ENCODE data around the gene SERPINI1.

DNA sequence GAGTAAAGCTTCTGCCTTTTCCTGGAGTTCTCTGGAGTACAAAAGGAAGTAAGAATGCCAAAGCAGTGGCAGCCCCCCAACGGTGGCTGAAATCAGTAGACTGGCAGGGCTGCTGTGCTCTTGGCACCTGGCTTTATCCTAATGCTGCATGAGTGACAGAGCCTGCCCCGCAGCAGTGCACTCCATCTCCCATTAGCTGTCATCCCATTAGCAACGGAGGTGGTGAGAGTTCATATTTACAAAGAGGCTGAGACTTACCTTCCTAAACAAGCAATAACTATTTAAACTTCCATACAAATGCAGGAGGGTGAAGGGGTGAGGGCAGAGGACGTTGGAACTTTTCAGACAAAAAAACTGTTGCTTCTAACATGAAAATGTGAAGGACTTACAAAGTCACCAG is 51.9 kb downstream of the SERPINI1 start:
- TF ChIP-seq, protein P1, sequence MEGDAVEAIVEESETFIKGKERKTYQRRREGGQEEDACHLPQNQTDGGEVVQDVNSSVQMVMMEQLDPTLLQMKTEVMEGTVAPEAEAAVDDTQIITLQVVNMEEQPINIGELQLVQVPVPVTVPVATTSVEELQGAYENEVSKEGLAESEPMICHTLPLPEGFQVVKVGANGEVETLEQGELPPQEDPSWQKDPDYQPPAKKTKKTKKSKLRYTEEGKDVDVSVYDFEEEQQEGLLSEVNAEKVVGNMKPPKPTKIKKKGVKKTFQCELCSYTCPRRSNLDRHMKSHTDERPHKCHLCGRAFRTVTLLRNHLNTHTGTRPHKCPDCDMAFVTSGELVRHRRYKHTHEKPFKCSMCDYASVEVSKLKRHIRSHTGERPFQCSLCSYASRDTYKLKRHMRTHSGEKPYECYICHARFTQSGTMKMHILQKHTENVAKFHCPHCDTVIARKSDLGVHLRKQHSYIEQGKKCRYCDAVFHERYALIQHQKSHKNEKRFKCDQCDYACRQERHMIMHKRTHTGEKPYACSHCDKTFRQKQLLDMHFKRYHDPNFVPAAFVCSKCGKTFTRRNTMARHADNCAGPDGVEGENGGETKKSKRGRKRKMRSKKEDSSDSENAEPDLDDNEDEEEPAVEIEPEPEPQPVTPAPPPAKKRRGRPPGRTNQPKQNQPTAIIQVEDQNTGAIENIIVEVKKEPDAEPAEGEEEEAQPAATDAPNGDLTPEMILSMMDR (IDR thresholded peaks at IDR 0.05; ENCODE audit: poor library complexity): no peak
- no peak for TF ChIP-seq EZH2phosphoT487 (IDR thresholded peaks at IDR 0.05; ENCODE audit: low read depth, severe bottlenecking, unreplicated experiment)
- TF ChIP-seq EZH2 (IDR thresholded peaks at IDR 0.05; ENCODE audit: borderline replicate concordance): no peak

Data from hepatocyte (in vitro differentiated cells).